ENCODE results near the gene CDYL2. TPM values are rescaled to one million over a fixed set of nuclear protein-coding genes. Genes with fewer than 3 reads are reported as not detected.

Gene CDYL2
- total RNA-seq, 1 donor from 2014 or later = 26.5 TPM

DNA sequence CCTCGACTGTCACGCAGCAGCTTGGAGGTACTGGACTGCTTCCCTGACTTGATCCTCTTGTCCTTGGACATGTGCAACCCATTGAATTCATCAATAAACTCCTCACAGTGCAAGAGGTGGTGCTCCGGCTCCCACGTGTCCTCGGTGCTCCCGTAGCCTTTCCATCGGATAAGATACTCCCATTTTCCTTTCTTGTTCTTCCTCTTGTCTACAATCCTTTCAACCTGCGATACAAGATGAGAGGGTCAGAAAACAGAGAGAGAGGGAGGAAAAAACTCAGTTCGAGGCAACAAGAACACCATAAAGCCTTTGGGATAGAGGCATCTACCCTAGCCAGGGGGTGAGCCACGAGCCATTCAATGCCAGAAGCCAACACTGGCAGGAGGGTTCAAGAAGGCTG, 119.5 kb downstream of the CDYL2 start:
- no peaks in the 10 kb centered on the region for H3K27me3 Mint-ChIP-seq (ENCODE audit: low read depth, unreplicated experiment)

GRCh38 chr16:80684136-80684765, 120.1 kb downstream of the CDYL2 start:
- Mint-ChIP-seq H3K4me1 (ENCODE audit: low read depth, unreplicated experiment) (peaks cover 12% of the 10 kb centered on the region), H3K36me3 (ENCODE audit: low read depth, unreplicated experiment) (peaks cover 21% of the 10 kb centered on the region), H3K27ac (ENCODE audit: unreplicated experiment) (no peak overlapping the region), H3K4me3 (ENCODE audit: unreplicated experiment) (no peak overlapping the region), H3K9me3 (ENCODE audit: unreplicated experiment) (no peaks in the 10 kb centered on the region), H3K27me3 (ENCODE audit: low read depth, unreplicated experiment) (no peaks in the 10 kb centered on the region)
- Histone ChIP-seq H3K9me3 (ENCODE audit: insufficient read depth, low read depth, low read length) (no peaks in the 10 kb centered on the region), H3K4me3 (ENCODE audit: insufficient read depth, low read depth, low read length) (no peak overlapping the region), H4K20me1 (ENCODE audit: insufficient read depth, low read length) (peaks cover 36% of the 10 kb centered on the region), H2AFZ (ENCODE audit: low read depth, low read length) (no peak overlapping the region), H3K4me1 (ENCODE audit: insufficient read depth, low read length) (peaks cover 3% of the 10 kb centered on the region), H3K27ac (ENCODE audit: low read depth, low read length) (no peak overlapping the region), H3K4me2 (ENCODE audit: low read length) (no peak overlapping the region), H3K27me3 (ENCODE audit: insufficient read depth, low read length) (no peaks in the 10 kb centered on the region), H3K36me3 (ENCODE audit: insufficient read depth, low read length) (no peaks in the 10 kb centered on the region), H3K79me2 (ENCODE audit: insufficient read depth, low read length) (peaks cover 2% of the 10 kb centered on the region), H3K9ac (ENCODE audit: low read length) (no peak overlapping the region)
- TF ChIP-seq EZH2 (IDR thresholded peaks at IDR 0.05; ENCODE audit: insufficient read depth, low read length) = no peak
- TF ChIP-seq, protein P1, sequence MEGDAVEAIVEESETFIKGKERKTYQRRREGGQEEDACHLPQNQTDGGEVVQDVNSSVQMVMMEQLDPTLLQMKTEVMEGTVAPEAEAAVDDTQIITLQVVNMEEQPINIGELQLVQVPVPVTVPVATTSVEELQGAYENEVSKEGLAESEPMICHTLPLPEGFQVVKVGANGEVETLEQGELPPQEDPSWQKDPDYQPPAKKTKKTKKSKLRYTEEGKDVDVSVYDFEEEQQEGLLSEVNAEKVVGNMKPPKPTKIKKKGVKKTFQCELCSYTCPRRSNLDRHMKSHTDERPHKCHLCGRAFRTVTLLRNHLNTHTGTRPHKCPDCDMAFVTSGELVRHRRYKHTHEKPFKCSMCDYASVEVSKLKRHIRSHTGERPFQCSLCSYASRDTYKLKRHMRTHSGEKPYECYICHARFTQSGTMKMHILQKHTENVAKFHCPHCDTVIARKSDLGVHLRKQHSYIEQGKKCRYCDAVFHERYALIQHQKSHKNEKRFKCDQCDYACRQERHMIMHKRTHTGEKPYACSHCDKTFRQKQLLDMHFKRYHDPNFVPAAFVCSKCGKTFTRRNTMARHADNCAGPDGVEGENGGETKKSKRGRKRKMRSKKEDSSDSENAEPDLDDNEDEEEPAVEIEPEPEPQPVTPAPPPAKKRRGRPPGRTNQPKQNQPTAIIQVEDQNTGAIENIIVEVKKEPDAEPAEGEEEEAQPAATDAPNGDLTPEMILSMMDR (IDR thresholded peaks at IDR 0.05; ENCODE audit: insufficient read depth, low read depth, low read length) = no peak
- FAIRE-seq = no peak
- no peak for DNase-seq (ENCODE audit: low read depth)

More for the DNA sequence above, 119.5 kb downstream of the CDYL2 start:
- H2AFZ ChIP-seq (ENCODE audit: low read depth, low read length) = no peak overlapping the region
- Mint-ChIP-seq H3K9me3 (ENCODE audit: unreplicated experiment) (no peaks in the 10 kb centered on the region), H3K36me3 (ENCODE audit: low read depth, unreplicated experiment) (peaks cover 16% of the 10 kb centered on the region), H3K4me1 (ENCODE audit: low read depth, unreplicated experiment) (peaks cover 12% of the 10 kb centered on the region), H3K4me3 (ENCODE audit: unreplicated experiment) (no peak overlapping the region), H3K27ac (ENCODE audit: unreplicated experiment) (no peak overlapping the region)
- peaks cover 41% of the 10 kb centered on the region for H4K20me1 ChIP-seq (ENCODE audit: insufficient read depth, low read length)
- FAIRE-seq (no peak), DNase-seq (ENCODE audit: low read depth) (no peak)
- H3K27ac ChIP-seq (ENCODE audit: low read depth, low read length) = no peak overlapping the region
- H3K4me3 ChIP-seq (ENCODE audit: insufficient read depth, low read depth, low read length) = no peak overlapping the region
- peaks cover 6% of the 10 kb centered on the region for H3K79me2 ChIP-seq (ENCODE audit: insufficient read depth, low read length)
- no peak for TF ChIP-seq EZH2 (IDR thresholded peaks at IDR 0.05; ENCODE audit: insufficient read depth, low read length)
- TF ChIP-seq, protein P1 (IDR thresholded peaks at IDR 0.05; ENCODE audit: insufficient read depth, low read depth, low read length) = no peak
- H3K36me3 ChIP-seq (ENCODE audit: insufficient read depth, low read length) = no peaks in the 10 kb centered on the region
- H3K27me3 ChIP-seq (ENCODE audit: insufficient read depth, low read length) = no peaks in the 10 kb centered on the region
- no peak overlapping the region for H3K4me2 ChIP-seq (ENCODE audit: low read length)
- H3K9ac ChIP-seq (ENCODE audit: low read length) = no peak overlapping the region
- H3K9me3 ChIP-seq (ENCODE audit: insufficient read depth, low read depth, low read length) = no peaks in the 10 kb centered on the region
- H3K4me1 ChIP-seq (ENCODE audit: insufficient read depth, low read length) = peaks cover 3% of the 10 kb centered on the region

DNA sequence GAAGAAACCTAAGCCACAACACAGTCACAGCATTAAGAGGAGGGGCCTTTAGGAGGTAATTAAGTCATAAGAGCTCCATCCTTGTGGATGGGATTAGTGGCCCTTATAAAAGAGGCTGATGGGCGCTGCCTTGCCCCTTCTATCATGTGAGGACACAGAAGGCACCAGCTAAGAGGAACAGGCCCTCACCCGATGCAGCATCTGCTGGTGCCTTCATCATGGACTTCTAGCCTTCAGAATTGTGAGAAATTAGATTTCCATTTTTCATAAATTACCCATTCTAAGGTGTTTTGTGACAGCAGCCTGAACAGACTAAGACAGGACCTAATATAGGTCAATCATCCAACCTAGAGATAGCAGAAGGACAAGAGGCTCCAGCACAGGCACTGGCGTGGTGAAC, 120.8 kb downstream of the CDYL2 start:
- no peak overlapping the region for H3K4me2 ChIP-seq (ENCODE audit: low read length)
- peaks cover 12% of the 10 kb centered on the region for H3K4me1 Mint-ChIP-seq (ENCODE audit: low read depth, unreplicated experiment)

More for the DNA sequence above, 120.8 kb downstream of the CDYL2 start:
- no peak for FAIRE-seq
- Histone ChIP-seq H3K36me3 (ENCODE audit: insufficient read depth, low read length) (no peaks in the 10 kb centered on the region), H3K4me3 (ENCODE audit: insufficient read depth, low read depth, low read length) (no peak overlapping the region), H3K27me3 (ENCODE audit: insufficient read depth, low read length) (no peaks in the 10 kb centered on the region), H3K79me2 (ENCODE audit: insufficient read depth, low read length) (no peaks in the 10 kb centered on the region), H3K9me3 (ENCODE audit: insufficient read depth, low read depth, low read length) (no peaks in the 10 kb centered on the region), H2AFZ (ENCODE audit: low read depth, low read length) (no peak overlapping the region), H4K20me1 (ENCODE audit: insufficient read depth, low read length) (peaks cover 33% of the 10 kb centered on the region), H3K9ac (ENCODE audit: low read length) (no peak overlapping the region), H3K27ac (ENCODE audit: low read depth, low read length) (no peak overlapping the region), H3K4me1 (ENCODE audit: insufficient read depth, low read length) (peaks cover 3% of the 10 kb centered on the region)
- H3K27ac Mint-ChIP-seq (ENCODE audit: unreplicated experiment) = no peak overlapping the region
- peaks cover 22% of the 10 kb centered on the region for H3K36me3 Mint-ChIP-seq (ENCODE audit: low read depth, unreplicated experiment)
- no peak for DNase-seq (ENCODE audit: low read depth)
- H3K9me3 Mint-ChIP-seq (ENCODE audit: unreplicated experiment) = no peaks in the 10 kb centered on the region
- no peak overlapping the region for H3K4me3 Mint-ChIP-seq (ENCODE audit: unreplicated experiment)
- no peaks in the 10 kb centered on the region for H3K27me3 Mint-ChIP-seq (ENCODE audit: low read depth, unreplicated experiment)
- TF ChIP-seq, protein P1 (IDR thresholded peaks at IDR 0.05; ENCODE audit: insufficient read depth, low read depth, low read length) = no peak
